GM18951 (cell line): ENCODE measurements around the gene FXYD4.
"Not testable (repeated sequence)": the region's sequence is repeated elsewhere in the genome, so short reads cannot be mapped to it uniquely, and the experiment has no call there.

Experiments
- POLR2A ChIP-seq: IDR thresholded peaks from 4 replicates; pipeline ENCODE4 v1.6.1; 2011; ENCODE audit warnings: mild to moderate bottlenecking; ENCODE audit not compliant: insufficient read length, insufficient read depth; ENCODE audit errors: extremely low read depth
- in situ Hi-C: fragments of 300-500 bp; cut with MboI; formaldehyde crosslinking; loops from one replicate; pipeline ENCODE4 v1.12.0; 2022; ENCODE audit warnings: low sequenced_read_pairs, mixed read lengths, inconsistent platforms; ENCODE audit not compliant: unreplicated experiment

Gene FXYD4

GRCh38 chr10:43371418-43371817, at the start of gene FXYD4:
Gene FXYD4, plus strand, starts transcription at chr10:43371636. Its CDS starts 2,111 bp downstream, at chr10:43373747.
- in situ Hi-C loops = no loop called here
- TF ChIP-seq POLR2A = no peak

GRCh38 chr10:43322331-43322730, 49.1 kb upstream of the FXYD4 start:
- in situ Hi-C loops = no loop called here
- TF ChIP-seq POLR2A = no peak

- in situ Hi-C loops = no loop called here
- TF ChIP-seq POLR2A = no peak
Measured at GRCh38 chr10:43322769-43323168, 48.7 kb upstream of the FXYD4 start.

- no peak for TF ChIP-seq POLR2A
- in situ Hi-C loops = no loop called here
Measured at GRCh38 chr10:43323245-43323644, 48.2 kb upstream of the FXYD4 start.

- no peak for TF ChIP-seq POLR2A
- in situ Hi-C loops = no loop called here
Measured at GRCh38 chr10:43324876-43325275, 46.6 kb upstream of the FXYD4 start.

- in situ Hi-C loops = no loop called here
- TF ChIP-seq POLR2A = no peak
Measured at GRCh38 chr10:43327171-43327570, 44.3 kb upstream of the FXYD4 start.

- no peak for TF ChIP-seq POLR2A
- in situ Hi-C loops = no loop called here
Measured at GRCh38 chr10:43327986-43328385, 43.5 kb upstream of the FXYD4 start.

GRCh38 chr10:43328810-43329209, 42.6 kb upstream of the FXYD4 start:
- in situ Hi-C loops = not testable (repeated sequence)

- in situ Hi-C loops = not testable (repeated sequence)
Measured at GRCh38 chr10:43329246-43329885, 42.1 kb upstream of the FXYD4 start.

GRCh38 chr10:43330049-43330823, 41.2 kb upstream of the FXYD4 start:
- in situ Hi-C loops = not testable (repeated sequence)

GRCh38 chr10:43330824-43331127, 40.7 kb upstream of the FXYD4 start:
- in situ Hi-C loops = not testable (repeated sequence)

GRCh38 chr10:43333653-43334052, 37.8 kb upstream of the FXYD4 start:
- no peak for TF ChIP-seq POLR2A
- in situ Hi-C loops = no loop called here

GRCh38 chr10:43336061-43336460, 35.4 kb upstream of the FXYD4 start:
- TF ChIP-seq POLR2A = no peak
- in situ Hi-C loops = no loop called here

- in situ Hi-C loops = no loop called here
- no peak for TF ChIP-seq POLR2A
Measured at GRCh38 chr10:43336641-43337318, 34.7 kb upstream of the FXYD4 start.

- in situ Hi-C loops = not testable (repeated sequence)
Measured at GRCh38 chr10:43337536-43337935, 33.9 kb upstream of the FXYD4 start.
